ENCODE measurements around the gene CTSH. TPM values are rescaled to one million over a fixed set of nuclear protein-coding genes. Genes with fewer than 3 reads are reported as not detected.

CTSH gene
- total RNA-seq, 2 experiments from 2014 or later: 11.1 to 11.4 TPM

GRCh38 chr15:78987556-78988360 is 42.9 kb upstream of the CTSH start:
- Histone ChIP-seq H3K36me3 (ENCODE audit: insufficient read depth, low read length) (no peaks in the 10 kb centered on the region), H3K4me1 (ENCODE audit: insufficient read depth, low read length) (no peaks in the 10 kb centered on the region), H3K4me3 (ENCODE audit: low read length) (no peak overlapping the region), H3K9me3 (ENCODE audit: control insufficient read depth in 1 of 2, insufficient read depth in 1 of 2, low read length in 2 of 2) (no peaks in the 10 kb centered on the region), H3K27ac (ENCODE audit: low read depth in 1 of 2, low read length in 2 of 2) (no peak overlapping the region), H3K27me3 (ENCODE audit: control insufficient read depth in 1 of 2, insufficient read depth in 2 of 2, low read length in 2 of 2) (no peaks in the 10 kb centered on the region)
- H3K4me3 Mint-ChIP-seq: no peak overlapping the region
- H3K4me1 Mint-ChIP-seq (ENCODE audit: low read depth): no peaks in the 10 kb centered on the region
- ChIA-PET POLR2A (no interaction called here), CTCF (no interaction called here)
- H3K27ac Mint-ChIP-seq: no peak overlapping the region
- no peak for DNase-seq
- ATAC-seq (ENCODE audit: poor library complexity): no peak
- H3K27me3 Mint-ChIP-seq: peaks cover 10% of the 10 kb centered on the region
- H3K36me3 Mint-ChIP-seq (ENCODE audit: low read depth): no peaks in the 10 kb centered on the region
- TF ChIP-seq CTCF (IDR thresholded peaks at IDR 0.05): no peak
- intact Hi-C loops (cut with DNase I, micrococcal nuclease): no loop called here
- no peaks in the 10 kb centered on the region for H3K9me3 Mint-ChIP-seq

GRCh38 chr15:78985859-78986475 is 41.1 kb upstream of the CTSH start:
- CTCF ChIA-PET: no interaction called here

GRCh38 chr15:78984041-78984440 is 39.2 kb upstream of the CTSH start:
- H3K4me3 Mint-ChIP-seq: no peak overlapping the region
- ATAC-seq (ENCODE audit: poor library complexity): no peak

More at GRCh38 chr15:78985859-78986475, 41.1 kb upstream of the CTSH start:
- no peak for TF ChIP-seq CTCF (IDR thresholded peaks at IDR 0.05)
- Histone ChIP-seq H3K4me1 (ENCODE audit: insufficient read depth, low read length) (no peaks in the 10 kb centered on the region), H3K36me3 (ENCODE audit: insufficient read depth, low read length) (no peaks in the 10 kb centered on the region), H3K4me3 (ENCODE audit: low read length) (no peak overlapping the region), H3K9me3 (ENCODE audit: control insufficient read depth in 1 of 2, insufficient read depth in 1 of 2, low read length in 2 of 2) (no peaks in the 10 kb centered on the region), H3K27me3 (ENCODE audit: control insufficient read depth in 1 of 2, insufficient read depth in 2 of 2, low read length in 2 of 2) (no peaks in the 10 kb centered on the region), H3K27ac (ENCODE audit: low read depth in 1 of 2, low read length in 2 of 2) (no peak overlapping the region)
- Mint-ChIP-seq H3K4me1 (ENCODE audit: low read depth) (no peaks in the 10 kb centered on the region), H3K4me3 (no peak overlapping the region), H3K27me3 (peaks cover 10% of the 10 kb centered on the region), H3K36me3 (ENCODE audit: low read depth) (no peaks in the 10 kb centered on the region), H3K9me3 (no peaks in the 10 kb centered on the region), H3K27ac (no peak overlapping the region)
- DNase-seq (no peak), ATAC-seq (ENCODE audit: poor library complexity) (no peak)
- intact Hi-C loops (cut with DNase I, micrococcal nuclease): no loop called here
- POLR2A ChIA-PET: no interaction called here

More at GRCh38 chr15:78984041-78984440, 39.2 kb upstream of the CTSH start:
- Mint-ChIP-seq H3K9me3 (no peaks in the 10 kb centered on the region), H3K27me3 (peaks cover 10% of the 10 kb centered on the region), H3K36me3 (ENCODE audit: low read depth) (no peaks in the 10 kb centered on the region), H3K4me1 (ENCODE audit: low read depth) (no peaks in the 10 kb centered on the region), H3K27ac (no peak overlapping the region)
- no peaks in the 10 kb centered on the region for H3K36me3 ChIP-seq (ENCODE audit: insufficient read depth, low read length)
- H3K27me3 ChIP-seq (ENCODE audit: control insufficient read depth in 1 of 2, insufficient read depth in 2 of 2, low read length in 2 of 2): no peaks in the 10 kb centered on the region
- intact Hi-C loops (cut with DNase I, micrococcal nuclease): no loop called here
- H3K9me3 ChIP-seq (ENCODE audit: control insufficient read depth in 1 of 2, insufficient read depth in 1 of 2, low read length in 2 of 2): no peaks in the 10 kb centered on the region
- no peak overlapping the region for H3K27ac ChIP-seq (ENCODE audit: low read depth in 1 of 2, low read length in 2 of 2)
- ChIA-PET CTCF (no interaction called here), POLR2A (no interaction called here)
- H3K4me1 ChIP-seq (ENCODE audit: insufficient read depth, low read length): peaks cover 4% of the 10 kb centered on the region
- DNase-seq: no peak
- TF ChIP-seq CTCF (IDR thresholded peaks at IDR 0.05): no peak
- no peak overlapping the region for H3K4me3 ChIP-seq (ENCODE audit: low read length)

Data from CD4-positive, alpha-beta T cell (primary cell).